NCI-H1436 treated with DMSO at 0.1 percent for 48 hours (cell line): Measurements from ENCODE around the gene COL5A3.
"Not testable (repeated sequence)": the region's sequence is repeated elsewhere in the genome, so short reads cannot be mapped to it uniquely, and the experiment has no call there.

Experiments used
- DNase-seq: peaks from one replicate; lab custom pipeline; 2025; lab: John Stamatoyannopoulos, UW

COL5A3 gene

DNA sequence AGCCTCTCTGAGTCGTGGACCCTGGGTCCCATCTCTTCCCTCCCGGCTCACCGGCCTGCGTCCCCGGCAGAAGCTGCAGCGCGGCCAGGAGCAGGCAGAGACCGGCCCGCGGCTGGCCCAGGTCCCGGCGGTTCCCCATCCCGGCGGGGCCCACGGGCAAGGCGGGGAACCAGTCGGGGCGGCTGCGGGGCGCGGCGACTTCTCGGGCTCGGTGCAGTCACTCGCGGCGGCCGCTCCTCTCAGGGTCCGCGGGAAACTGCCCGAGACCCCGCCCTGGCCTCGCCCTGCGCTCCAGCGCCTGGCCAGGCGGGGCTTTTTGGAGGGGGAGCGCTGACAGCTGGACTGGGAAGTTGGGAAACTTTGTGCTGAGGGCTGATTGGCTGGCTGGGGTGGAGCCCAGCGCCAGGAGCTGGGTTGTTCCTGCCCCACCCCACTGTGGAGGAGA is at the start of gene COL5A3:
Gene COL5A3 (minus strand): TSS at position 258 of the 445 bp plus-strand sequence. CDS start 119 bp downstream, at position 139.
- no peak for DNase-seq

DNA sequence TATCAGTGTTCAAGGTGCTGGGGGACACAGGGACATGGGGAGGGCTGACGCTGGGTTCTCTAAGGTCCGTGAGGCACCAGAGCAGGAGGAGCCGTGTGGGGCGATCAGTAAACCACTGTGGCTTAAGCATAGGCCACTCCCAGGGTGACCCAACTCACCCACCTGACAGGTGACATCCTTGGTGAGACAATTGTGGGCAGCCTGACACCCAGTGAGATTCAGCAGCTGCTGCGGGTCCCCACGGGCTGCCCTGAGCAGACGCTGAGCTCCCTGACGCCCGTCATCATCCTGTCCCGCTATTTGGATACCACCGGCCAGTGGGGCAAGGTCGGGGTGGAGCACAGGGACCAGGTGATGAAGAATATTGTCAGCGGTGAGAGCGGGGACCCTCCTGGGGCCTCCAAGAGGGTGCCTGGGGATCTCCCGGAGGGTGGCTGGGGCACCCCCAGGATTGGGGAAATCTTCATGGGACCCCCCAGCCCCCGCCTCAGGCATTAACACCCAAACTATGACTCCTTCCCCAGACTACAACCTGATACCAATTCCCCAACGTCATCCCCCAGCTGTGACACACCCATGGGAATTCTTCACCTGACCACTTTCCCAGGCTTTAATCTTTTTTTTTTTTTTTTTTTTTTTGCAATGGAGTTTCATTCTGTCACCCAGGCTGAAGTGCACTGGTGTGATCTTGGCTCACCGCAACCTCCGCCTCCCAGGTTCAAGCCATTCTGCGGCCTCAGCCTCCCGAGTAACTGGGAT is 42.5 kb upstream of the COL5A3 start:
- DNase-seq = no peak

DNA sequence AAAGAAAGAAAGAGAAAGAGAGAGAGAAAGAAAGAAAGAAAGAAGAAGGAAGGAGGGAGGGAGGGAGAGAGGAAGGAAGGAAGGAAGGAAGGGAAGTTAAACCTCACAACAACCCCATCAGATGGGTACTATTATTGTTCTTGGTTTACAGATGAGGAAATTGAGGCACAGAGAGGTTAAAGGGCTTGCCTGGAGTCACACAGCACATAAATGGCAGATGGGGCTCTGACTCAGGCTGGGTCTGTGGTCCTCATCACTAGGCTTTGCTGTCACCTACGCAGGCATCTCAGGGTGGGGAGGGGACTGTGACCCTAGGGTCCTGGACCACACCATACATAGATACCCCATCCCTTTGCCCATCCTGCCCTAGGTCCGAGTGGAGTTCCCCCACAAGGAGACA is 39.3 kb upstream of the COL5A3 start:
- DNase-seq = no peak

DNA sequence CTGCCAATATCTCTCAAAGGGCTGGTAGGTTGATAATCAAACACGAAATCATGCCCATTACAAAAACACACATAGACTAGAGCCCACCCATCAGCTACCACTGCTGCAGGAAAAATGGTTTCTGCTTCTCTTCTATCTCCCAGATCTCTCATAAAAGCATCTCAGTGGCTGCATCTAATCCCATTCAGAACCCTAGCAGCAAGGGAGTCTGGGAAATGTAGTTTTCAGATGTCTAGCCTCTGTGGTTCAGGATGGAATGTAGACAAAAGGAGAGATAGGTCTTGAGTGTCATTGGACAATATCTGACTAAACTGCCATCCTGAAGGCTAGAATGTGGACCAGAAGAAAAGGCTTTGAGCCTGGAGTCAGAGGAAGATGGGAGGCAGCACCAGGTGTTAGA is 35.1 kb upstream of the COL5A3 start:
- DNase-seq = no peak

DNA sequence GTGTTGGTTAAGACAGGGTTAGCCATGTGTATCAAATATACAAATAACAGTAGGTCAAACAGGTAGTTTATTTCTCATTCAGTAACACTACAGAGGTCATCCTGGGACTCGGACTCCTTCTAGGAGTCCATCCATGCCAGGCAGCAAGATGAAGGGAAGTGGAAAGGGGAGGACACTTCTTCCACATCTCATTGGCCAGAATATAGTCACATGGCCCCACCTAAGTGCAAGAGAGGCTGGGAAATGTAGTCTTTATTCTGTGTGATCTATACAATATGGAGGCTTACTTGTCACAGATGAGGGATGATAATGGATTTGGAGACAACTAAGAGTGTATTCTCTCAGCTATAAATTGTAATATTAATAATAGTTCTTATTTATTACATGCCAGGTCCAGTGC is 34.1 kb upstream of the COL5A3 start:
- no peak for DNase-seq

DNA sequence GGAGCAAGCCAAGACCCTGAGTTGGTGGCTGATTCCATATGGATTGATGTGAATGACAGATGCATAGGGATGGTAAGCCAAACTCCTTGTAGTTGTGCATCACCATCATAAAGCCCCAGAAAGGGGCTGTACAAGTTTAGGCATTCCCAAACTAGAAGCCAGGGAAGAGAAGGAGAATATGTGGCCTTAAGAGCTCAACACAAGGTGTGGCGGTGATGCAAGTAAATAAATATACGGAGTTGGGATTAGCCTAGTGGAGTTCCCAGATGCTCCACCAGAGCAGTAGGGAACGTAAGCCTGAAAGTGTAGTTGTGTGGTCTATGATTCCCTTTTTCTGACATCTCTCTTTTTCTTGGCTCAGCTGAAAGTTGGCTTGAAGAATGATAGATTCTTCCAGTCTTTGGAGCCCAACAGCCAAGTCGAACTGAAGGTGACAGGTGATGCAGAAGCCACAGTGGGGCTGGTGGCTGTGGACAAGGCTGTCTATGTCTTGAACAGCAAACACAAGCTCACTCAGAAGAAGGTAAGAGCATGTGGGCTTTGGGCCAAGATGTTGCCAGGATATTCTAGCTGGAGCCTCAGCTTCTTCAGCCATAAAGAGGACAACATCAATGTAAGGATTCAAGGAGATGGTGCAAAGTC is 33.1 kb upstream of the COL5A3 start:
- DNase-seq = no peak

DNA sequence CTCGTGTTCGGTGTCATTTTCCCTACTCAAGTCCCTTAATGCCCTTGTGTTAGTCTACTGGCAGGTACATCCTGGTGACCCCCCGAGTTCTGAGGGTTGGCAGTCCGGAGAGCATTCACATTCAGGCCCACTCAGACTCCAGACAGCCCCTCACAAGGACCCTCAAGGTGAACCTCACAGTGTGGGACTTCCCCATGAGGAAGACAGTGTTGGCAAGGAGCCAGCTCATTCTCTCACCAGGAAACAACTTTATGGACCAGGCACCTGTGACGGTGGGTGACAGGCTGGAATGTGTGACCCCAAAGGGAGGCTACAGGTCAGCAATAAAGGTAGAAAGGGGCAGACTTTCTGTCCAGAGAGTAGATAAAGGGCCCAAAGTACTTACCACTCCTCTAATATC is 27.5 kb upstream of the COL5A3 start:
- DNase-seq = no peak

DNA sequence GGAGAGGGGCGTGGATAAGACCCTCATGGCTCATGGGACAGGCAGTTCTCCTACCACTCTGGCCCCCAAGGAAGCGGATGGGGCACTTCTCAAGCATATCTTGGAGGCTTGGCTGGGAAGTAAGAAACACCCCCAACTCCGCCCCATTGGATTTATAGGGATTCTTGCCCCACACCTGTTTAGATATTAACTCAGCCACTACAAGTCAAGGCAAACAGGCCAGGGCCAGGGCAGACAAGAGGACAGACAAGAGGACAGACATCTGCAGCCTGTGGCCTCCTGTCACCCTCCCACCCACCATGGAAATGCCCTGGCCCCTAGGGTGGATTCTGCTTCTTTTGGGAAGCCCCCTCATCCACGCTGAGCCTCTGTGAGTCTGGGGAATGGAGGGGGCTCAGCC is 27.1 kb upstream of the COL5A3 start:
- no peak for DNase-seq

DNA sequence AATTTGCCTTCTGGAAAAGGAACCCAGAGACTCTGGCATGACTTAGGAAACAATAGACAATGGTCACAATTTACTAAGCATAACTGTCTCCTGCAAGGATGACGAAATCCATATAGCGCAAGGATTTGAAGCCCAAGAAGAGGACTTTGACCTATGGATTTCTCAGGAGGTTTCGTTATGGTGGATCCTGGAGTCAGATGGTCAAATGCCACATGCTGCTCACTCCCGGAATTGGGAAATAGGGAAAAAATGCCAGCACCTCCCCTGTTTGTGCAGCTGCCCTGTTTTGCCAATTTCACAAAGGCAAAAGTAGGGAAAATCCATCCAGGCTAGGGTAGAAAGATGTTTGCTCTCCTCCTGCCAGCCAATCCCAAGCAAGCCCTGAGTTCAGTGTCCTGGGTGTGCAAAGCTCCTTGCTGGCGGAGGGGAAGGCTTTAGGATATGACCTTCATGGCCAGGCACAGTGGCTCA is 26.3 kb upstream of the COL5A3 start:
- DNase-seq = no peak

DNA sequence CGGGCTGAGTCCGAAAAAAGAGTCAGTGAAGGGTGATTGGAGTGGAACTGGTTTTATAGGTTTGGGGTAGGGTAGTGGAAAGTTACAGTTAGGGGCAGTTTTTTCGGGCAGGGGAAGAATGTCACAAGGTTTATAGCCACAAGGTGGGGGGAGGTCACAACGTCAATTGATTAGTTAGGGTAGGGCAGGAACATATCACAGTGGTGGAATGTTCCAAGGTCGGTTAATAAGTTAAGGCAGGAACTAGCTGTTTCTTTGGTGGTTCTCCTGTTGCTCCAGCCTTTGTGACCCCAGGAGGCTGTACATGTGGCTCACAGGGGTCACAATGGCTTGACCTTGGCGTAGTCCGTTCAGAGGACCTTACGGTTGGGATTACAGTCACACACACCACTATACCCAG is 23.3 kb upstream of the COL5A3 start:
- no peak for DNase-seq

DNA sequence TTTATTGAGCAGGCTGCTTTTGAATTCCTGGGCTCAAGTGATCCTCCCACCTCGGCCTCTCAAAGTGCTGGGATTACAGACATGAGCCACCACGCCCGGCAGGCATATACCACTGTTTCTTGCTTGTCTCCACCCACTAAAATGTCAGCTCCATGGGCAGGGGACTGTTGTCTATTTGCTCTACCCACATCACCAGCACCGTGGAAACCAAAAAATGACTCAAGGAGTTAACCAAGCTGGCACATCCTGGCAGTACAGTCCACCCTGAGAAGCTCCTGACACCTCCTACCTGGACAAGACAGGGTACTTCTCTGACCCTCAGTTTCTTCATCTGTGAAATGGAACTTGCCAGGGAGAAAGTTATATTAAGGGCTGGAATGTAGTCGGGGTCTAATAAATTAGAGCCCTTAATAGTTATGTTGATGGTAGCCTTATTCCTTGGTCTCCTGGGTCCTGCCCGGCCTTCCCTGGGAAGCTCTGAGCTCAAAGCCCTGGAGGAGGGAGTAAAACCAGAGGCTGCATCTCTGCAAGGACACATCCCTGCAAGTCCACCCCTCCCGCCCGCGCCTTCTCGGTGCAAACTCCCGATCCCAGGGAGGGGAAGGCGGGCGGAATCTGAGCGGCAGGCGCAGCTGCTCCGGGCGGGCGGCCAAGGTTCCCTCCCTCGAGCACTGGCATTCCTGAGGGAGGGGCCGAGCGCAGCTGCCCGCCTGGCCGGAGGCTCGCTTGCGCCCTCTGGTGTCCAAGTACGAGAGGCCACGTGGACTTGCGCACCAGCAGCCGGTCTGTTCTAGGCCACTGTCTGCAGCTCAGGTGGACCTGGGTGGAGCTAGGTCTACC is 17.1 kb upstream of the COL5A3 start:
- peak; percentile 10 for DNase-seq

DNA sequence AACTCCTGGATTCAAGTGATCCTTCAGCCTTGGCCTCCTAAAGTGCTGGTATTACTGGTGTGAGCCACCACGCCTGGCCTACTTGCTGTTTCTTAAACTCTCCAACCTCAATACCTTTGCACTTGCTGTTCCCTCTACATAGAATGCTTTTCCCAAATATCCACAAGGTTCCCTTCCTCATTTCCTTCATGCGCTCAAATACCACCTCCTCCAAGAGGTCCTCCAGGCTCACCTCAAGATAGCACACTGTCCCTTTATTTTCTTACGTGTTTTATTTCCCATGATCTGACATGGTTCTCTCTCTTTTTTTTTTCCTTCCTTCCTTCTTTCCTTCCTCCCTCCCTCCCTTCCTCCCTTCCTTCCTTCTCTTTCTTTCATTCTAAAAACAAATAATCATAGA is 16.4 kb upstream of the COL5A3 start:
- no peak for DNase-seq

DNA sequence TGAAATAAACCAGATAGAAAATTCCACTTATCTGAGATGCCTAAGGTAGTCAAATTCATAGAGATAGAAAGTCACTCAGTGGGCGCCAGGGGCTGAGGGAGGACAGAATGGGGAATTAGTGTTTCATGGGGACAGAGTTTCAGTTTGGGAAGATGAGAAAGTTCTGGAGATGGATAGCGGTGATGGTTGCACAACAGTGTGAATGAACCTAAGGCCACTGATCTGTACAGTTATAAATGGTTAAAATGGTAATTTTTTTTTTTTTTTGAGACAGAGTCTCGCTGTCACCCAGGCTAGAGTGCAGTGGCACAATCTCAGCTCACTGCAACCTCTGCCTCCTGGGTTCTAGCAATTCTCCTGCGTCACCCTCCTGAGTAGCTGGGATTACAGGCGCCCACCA is 12.8 kb upstream of the COL5A3 start:
- DNase-seq = not testable (repeated sequence)

DNA sequence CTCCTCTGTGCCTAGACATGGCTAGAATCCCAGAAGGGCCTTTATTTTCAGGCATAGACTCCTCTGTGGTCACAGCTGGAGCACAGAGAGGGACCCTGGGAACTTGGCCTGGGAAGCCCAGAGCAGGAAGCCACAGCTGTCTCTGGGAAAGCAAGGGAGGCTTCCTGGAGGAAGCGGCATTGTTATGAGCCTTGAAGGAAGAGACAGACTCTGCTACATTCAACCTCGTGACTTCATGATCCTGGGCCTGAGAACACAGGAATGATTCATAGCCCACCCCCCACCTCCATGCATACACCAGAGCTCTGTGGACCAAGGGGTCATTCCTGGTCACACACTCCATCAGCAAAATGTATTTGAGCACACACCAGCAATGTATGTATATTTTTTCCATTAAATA is 11.6 kb upstream of the COL5A3 start:
- DNase-seq = no peak

DNA sequence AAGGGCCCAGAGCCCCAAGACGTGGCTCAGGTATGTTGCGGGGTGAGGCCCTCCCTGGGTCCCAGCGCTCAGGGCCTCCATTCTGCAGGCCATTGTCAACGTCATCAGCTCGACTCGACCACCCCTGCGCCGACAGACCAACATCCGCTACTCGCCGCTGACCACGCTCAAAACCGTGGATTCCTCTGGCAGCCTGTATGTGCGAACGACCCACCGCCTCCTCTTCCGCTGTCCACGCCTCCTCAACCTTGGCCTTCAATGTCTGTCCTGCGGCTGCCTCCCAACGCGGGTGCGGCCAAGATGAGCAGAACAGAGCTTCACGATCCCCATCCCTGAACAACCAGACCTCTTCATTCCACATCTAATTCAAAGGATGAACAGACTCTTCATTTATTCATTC is 11.1 kb upstream of the COL5A3 start:
- DNase-seq = no peak

DNA sequence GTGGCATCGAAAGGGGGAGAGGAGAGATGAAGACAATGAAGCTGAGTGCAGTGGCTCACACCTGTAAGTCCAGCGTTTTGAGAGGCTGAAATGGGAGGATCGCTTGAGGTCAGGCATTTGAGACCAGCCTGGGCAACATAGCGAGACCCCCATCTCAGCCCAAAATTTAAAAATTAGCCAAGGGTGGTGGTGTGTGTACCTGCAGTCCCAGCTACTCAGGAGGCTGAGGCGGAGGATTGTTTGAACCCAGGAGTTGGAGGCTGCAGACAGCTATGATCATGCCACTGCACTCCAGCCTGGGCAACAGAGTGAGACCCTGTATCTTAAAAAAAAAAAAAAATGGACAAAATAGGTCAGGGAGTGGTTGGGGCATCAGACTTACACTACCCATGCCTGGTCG is 10.5 kb upstream of the COL5A3 start:
- no peak for DNase-seq

DNA sequence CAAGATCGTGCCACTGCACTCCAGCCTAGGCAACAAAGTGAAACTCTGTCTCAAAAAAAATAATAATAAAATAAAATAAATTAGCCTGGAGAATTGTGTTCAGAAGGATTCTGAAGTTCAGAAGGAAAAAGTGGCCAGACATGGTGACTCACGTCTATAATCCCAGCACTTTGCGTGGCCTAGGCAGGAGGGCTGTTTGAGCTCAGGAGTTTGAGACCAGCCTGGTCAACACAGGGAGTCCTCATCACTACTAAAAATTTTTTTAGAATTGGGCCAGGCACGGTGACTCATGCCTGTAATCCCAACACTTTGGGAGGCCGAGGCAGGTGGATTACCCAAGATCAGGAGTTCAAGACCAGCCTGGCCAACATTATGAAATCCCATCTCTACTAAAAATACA is 8.9 kb upstream of the COL5A3 start:
- DNase-seq = no peak

DNA sequence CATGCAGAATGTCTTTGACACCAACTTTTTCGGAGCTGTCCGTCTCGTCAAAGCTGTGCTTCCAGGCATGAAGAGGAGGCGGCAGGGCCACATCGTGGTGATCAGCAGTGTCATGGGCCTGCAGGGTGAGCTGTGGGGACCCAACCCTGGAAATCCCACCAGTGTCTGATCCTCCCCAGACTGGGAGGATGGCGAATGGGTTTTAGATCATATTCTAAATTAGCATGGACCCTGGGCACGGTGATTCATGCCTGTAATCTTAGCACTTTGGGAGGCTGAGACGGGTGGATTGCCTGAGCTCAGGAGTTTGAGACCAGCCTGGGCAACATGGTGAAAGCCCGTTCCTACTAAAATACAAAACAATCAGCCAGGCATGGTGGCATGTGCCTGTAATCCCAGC is 8.5 kb upstream of the COL5A3 start:
- no peak for DNase-seq

DNA sequence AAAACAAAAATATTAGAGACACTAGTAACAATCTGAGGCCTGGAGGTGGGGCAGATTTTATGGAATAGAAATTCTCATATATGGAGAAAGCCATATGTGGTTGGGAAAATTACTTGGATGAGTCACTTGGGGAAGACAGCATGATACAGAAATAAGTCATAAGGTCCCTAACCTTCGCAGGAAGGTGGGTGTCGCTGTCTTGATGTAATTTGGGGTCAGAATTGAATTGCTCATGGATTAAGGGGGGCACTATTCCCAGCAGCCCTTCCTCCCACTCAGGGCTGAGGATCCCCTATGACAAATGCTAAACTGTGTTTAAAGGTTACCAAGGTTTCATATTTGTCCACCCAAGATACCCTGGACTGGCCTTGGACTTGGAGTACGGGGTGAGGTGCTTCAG is 8.0 kb upstream of the COL5A3 start:
- no peak for DNase-seq

DNA sequence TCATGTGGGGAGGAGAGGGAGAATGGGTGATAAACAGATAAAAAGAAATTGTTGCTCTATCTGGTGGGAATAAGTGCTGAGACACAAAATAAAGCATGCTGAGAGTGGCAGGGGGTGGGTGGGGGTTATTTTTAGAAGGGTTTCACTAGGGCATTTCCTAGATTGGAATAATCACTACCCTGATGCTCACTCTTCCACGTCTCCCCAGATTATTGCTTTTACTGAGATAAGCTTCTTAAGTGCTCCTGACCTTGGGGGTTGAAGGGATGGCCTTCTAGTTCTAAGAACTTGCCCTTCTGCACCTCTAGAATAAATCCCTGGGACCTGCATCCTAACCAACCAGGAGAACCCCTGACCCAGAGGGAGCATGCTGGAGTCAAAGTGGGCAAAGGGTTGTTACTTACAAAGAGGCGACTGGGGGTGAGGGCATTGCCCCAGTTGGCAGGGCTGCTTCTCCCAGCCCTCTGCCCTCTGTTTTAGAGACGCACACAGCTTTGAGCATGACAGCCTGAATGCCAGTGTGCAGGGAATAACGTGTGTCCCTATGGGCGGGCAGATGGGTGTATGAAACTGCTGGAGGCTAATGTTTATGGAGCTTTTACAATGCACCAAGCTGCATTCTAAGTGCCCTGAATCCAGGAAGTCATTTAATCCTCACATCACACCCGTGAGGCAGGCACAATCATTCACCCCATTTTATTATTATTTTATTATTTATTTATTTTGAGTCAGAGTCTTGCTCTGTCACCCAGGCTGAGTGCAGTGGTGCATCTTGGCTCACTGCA is 3.7 kb upstream of the COL5A3 start:
- no peak for DNase-seq

DNA sequence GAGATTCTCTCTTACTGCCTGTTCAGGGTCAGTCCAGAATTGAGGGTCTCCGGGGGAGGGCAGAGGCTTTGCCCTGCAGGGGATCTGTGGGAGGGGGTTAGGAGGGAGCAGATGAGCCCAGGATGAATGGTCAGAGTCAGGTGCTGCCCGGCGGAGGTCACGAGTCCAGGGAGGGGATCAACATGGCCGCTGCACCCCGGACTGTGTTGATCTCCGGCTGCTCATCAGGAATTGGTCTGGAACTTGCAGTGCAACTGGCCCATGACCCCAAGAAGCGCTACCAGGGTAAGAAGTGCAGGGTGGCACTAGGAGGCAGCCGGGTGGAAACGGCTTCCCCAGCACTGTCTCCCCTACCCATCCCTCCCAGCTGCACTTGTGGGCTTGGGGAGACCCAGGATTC is 3.0 kb upstream of the COL5A3 start, which contains the start of gene RDH8:
Gene RDH8 (plus strand): TSS at position 168 of the 400 bp plus-strand sequence. CDS start 15 bp downstream, at position 183.
- DNase-seq = no peak

DNA sequence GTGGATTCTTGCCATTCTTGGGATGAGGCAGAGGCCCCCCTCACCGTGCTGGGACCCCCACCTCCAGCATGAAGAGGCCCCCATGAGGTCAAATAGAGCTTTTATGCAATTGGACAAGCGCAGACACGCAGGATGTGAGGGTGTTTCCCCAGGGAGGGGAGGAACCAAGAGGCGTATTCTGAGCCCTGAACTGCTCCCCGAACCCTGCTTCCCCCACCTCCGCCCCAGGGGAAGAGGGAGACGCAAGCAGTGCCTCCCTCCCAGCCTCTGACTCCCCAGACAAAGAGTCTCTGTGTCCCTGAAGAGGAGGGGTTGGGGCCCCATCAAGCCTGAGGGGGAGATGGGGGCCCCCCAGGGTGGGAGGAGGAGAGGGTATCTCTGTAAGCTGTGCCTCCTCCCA is 1.7 kb upstream of the COL5A3 start:
- DNase-seq = no peak
